Middle frontal gyrus (tissue), 1 donor: Measurements from ENCODE around the gene OTUB1.
"Not testable (repeated sequence)": the region's sequence is repeated elsewhere in the genome, so short reads cannot be mapped to it uniquely, and the experiment has no call there.

Source experiments
- DNase-seq: peaks from one replicate; pipeline ENCODE4 v3.0.0-alpha.2; 2015; ENCODE audit warnings: low spot score; ENCODE audit errors: extremely low spot score

The OTUB1 gene

GRCh38 chr11:64042301-64042700 is 56.1 kb downstream of the OTUB1 start:
- no peak for DNase-seq

GRCh38 chr11:64043545-64043944 is 57.3 kb downstream of the OTUB1 start:
- DNase-seq = no peak

- DNase-seq = no peak
Measured at GRCh38 chr11:64044730-64045393, 58.6 kb downstream of the OTUB1 start.

GRCh38 chr11:64045700-64046099 is 59.5 kb downstream of the OTUB1 start:
- no peak for DNase-seq

GRCh38 chr11:64047373-64047772 is 61.1 kb downstream of the OTUB1 start:
- DNase-seq = not testable (repeated sequence)
